CD14-positive monocyte (primary cell): Measurements from ENCODE around the gene LRP1B. TPM values are rescaled to one million over a fixed set of nuclear protein-coding genes. Genes with fewer than 3 reads are reported as not detected.

Experiments used
- DNase-seq, 3 donors: peaks; one replicate each; pipeline ENCODE4 v3.0.0-alpha.2; 2011 to 2022
- H2AFZ ChIP-seq: 2 replicates; pipeline ENCODE4 v1.6.0; 2012; ENCODE audit warnings: mild to moderate bottlenecking, low read depth, low read length, inconsistent platforms; ENCODE audit not compliant: insufficient read depth, poor library complexity, severe bottlenecking
- H3K27ac ChIP-seq, 2 donors: 1 replicate in 1 of 2; 2 replicates in 1 of 2; pipeline ENCODE4 v1.5.1; 2012 to 2013; ENCODE audit warnings: low read length in 2 of 2, control low read depth in 1 of 2, inconsistent platforms in 1 of 2, low read depth in 1 of 2, mild to moderate bottlenecking in 1 of 2
- H3K27me3 ChIP-seq, 2 donors: one replicate each; pipeline versions ENCODE4 v1.6.0 to v1.6.1; 2011 to 2013; ENCODE audit warnings: low read length in 2 of 2; ENCODE audit not compliant: control insufficient read depth in 2 of 2, insufficient read depth in 2 of 2
- H3K36me3 ChIP-seq, 2 donors: replicated peaks in 1 of 2; 1 replicate in 1 of 2; 2 replicates in 1 of 2; pipeline versions ENCODE4 v1.5.1 to v1.6.1; 2012 to 2013; ENCODE audit warnings: low read length in 2 of 2, control low read depth in 1 of 2, inconsistent platforms in 1 of 2, mild to moderate bottlenecking in 1 of 2; ENCODE audit not compliant: insufficient read depth in 2 of 2, control insufficient read depth in 1 of 2
- H3K4me1 ChIP-seq, 2 donors: 1 replicate in 1 of 2; 2 replicates in 1 of 2; pipeline versions ENCODE4 v1.5.1 to v1.6.1; 2012 to 2013; ENCODE audit warnings: low read length in 2 of 2, control low read depth in 1 of 2, inconsistent platforms in 1 of 2, mild to moderate bottlenecking in 1 of 2, moderate library complexity in 1 of 2; ENCODE audit not compliant: insufficient read depth in 2 of 2, control insufficient read depth in 1 of 2
- H3K4me2 ChIP-seq: replicated peaks from 2 replicates; pipeline ENCODE3; 2012; ENCODE audit warnings: low read length, moderate library complexity, mild to moderate bottlenecking; ENCODE audit not compliant: poor library complexity, severe bottlenecking; ENCODE audit errors: extremely low read depth
- H3K4me3 ChIP-seq, 3 experiments: fragments of 200-600 bp in 1 of 3; sonication (generic) in 1 of 3; replicated peaks in 1 of 3; 1 replicate in 2 of 3; 2 replicates in 1 of 3; pipeline ENCODE4 v1.5.1; 2011 to 2013; ENCODE audit warnings: low read length in 3 of 3, mild to moderate bottlenecking in 3 of 3, control low read depth in 2 of 3, low read depth in 2 of 3, inconsistent platforms in 1 of 3, moderate library complexity in 1 of 3
- H3K79me2 ChIP-seq: 2 replicates; pipeline ENCODE4 v1.6.0; 2012; ENCODE audit warnings: mild to moderate bottlenecking, control low read depth, inconsistent platforms, low read length, moderate library complexity; ENCODE audit not compliant: insufficient read depth
- H3K9ac ChIP-seq: 2 replicates; pipeline ENCODE4 v1.6.0; 2017; ENCODE audit warnings: low read length, mild to moderate bottlenecking; ENCODE audit not compliant: insufficient read depth, poor library complexity, severe bottlenecking
- H3K9me3 ChIP-seq, 2 donors: replicated peaks in 1 of 2; 1 replicate in 1 of 2; 2 replicates in 1 of 2; pipeline versions ENCODE4 v1.5.1 to v1.6.1; 2012 to 2013; ENCODE audit warnings: low read length in 2 of 2, control low read depth in 1 of 2; ENCODE audit not compliant: control insufficient read depth in 1 of 2, insufficient read depth in 1 of 2
- H4K20me1 ChIP-seq: 2 replicates; pipeline ENCODE4 v1.6.0; 2012; ENCODE audit warnings: mild to moderate bottlenecking, low read length, control low read depth, moderate library complexity; ENCODE audit not compliant: insufficient read depth
- H3K27ac Mint-ChIP-seq, 7 donors: one replicate each; pipeline ENCODE4 v1.8.0; 2020; ENCODE audit warnings: mild to moderate bottlenecking in 7 of 7, mixed read lengths in 7 of 7, moderate library complexity in 6 of 7, inconsistent platforms in 2 of 7
- H3K27me3 Mint-ChIP-seq, 3 donors: one replicate each; pipeline ENCODE4 v1.8.0; 2021 to 2022; ENCODE audit warnings: low read depth in 3 of 3, mild to moderate bottlenecking in 3 of 3, mixed read lengths in 3 of 3, moderate library complexity in 3 of 3, inconsistent platforms in 1 of 3
- H3K36me3 Mint-ChIP-seq, 2 donors: one replicate each; pipeline ENCODE4 v1.8.0; 2020; ENCODE audit warnings: mixed read lengths in 2 of 2, inconsistent platforms in 1 of 2, mild to moderate bottlenecking in 1 of 2
- H3K4me1 Mint-ChIP-seq: one replicate; pipeline ENCODE4 v1.8.0; 2020; ENCODE audit warnings: mild to moderate bottlenecking, mixed read lengths
- H3K4me3 Mint-ChIP-seq, 2 donors: one replicate each; pipeline ENCODE4 v1.8.0; 2020; ENCODE audit warnings: mild to moderate bottlenecking in 2 of 2, mixed read lengths in 2 of 2, moderate library complexity in 1 of 2
- H3K9me3 Mint-ChIP-seq, 7 donors: one replicate each; pipeline ENCODE4 v1.8.0; 2020 to 2022; ENCODE audit warnings: mixed read lengths in 7 of 7, mild to moderate bottlenecking in 6 of 7, moderate library complexity in 6 of 7, inconsistent platforms in 2 of 7
- WGBS: methylation state at CpG from one replicate; pipeline ENCODE4 v1.1.5; 2013; ENCODE audit warnings: missing lambda C conversion rate; ENCODE audit not compliant: insufficient coverage; 5-methylcytosine and 5-hydroxymethylcytosine counted together
- intact Hi-C, 2 donors: fragments of 100-400 bp; cut with micrococcal nuclease; formaldehyde crosslinking; loops; one replicate each; pipeline versions ENCODE4 v1.15.0 to v1.15.1; 2023
- polyA plus RNA-seq, 3 donors: library from polyadenylated mRNA; depleted of rRNA in 1 of 3; unstranded in 2 of 3; stranded (reverse) in 1 of 3; fragments of 300-500 nt in 2 of 3; fragments of >200 nt in 1 of 3; fragmentation: Illumina TruSeq in 2 of 3; gene quantifications; 1 replicate in 2 of 3; 2 replicates in 1 of 3; pipeline ENCODE4 v1.2.3, GENCODE V29; 2012 to 2021
- TF ChIP-seq, protein P1 (sequence below): fragments of 200-600 bp; IDR thresholded peaks from one replicate; pipeline ENCODE4 v1.8.0; 2022; ENCODE audit warnings: antibody characterized with exemption, mild to moderate bottlenecking

The LRP1B gene
- polyA plus RNA-seq, 3 donors = not detected

DNA sequence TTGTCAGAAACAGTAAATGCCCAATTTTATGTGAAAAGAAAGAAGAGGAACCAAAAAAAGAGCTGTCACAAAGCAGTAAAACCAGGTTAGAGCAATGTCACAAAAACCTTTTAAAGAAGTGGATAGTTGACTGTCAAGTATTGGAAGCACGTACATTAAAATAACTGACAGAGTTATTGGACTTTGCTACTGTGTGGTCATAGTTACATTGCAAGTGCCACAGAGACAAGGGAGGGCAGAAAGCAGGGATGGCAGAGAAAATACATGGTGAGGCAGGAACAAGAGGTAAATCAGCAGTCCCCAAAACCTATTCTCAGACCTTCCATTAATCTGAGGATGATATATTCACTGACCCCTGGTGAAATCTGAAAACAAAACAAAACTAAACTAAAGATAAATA, 116.3 kb downstream of the LRP1B start:
- Mint-ChIP-seq H3K9me3 (peaks cover 0 to 10% (median 3%) of the 10 kb centered on the region in 7 donors), H3K27me3 (no peaks in the 10 kb centered on the region), H3K27ac (no peak overlapping the region), H3K36me3 (no peaks in the 10 kb centered on the region), H3K4me3 (no peak overlapping the region), H3K4me1 (no peaks in the 10 kb centered on the region)
- no peak overlapping the region for H2AFZ ChIP-seq
- H3K9me3 ChIP-seq = no peaks in the 10 kb centered on the region
- intact Hi-C loops = no loop called here
- H3K4me1 ChIP-seq = no peaks in the 10 kb centered on the region
- no peak overlapping the region for H3K4me3 ChIP-seq
- H3K27me3 ChIP-seq = no peaks in the 10 kb centered on the region
- H3K79me2 ChIP-seq = no peaks in the 10 kb centered on the region
- no CpG with 5 or more reads among the region's 1 CpG for WGBS
- TF ChIP-seq, protein P1, sequence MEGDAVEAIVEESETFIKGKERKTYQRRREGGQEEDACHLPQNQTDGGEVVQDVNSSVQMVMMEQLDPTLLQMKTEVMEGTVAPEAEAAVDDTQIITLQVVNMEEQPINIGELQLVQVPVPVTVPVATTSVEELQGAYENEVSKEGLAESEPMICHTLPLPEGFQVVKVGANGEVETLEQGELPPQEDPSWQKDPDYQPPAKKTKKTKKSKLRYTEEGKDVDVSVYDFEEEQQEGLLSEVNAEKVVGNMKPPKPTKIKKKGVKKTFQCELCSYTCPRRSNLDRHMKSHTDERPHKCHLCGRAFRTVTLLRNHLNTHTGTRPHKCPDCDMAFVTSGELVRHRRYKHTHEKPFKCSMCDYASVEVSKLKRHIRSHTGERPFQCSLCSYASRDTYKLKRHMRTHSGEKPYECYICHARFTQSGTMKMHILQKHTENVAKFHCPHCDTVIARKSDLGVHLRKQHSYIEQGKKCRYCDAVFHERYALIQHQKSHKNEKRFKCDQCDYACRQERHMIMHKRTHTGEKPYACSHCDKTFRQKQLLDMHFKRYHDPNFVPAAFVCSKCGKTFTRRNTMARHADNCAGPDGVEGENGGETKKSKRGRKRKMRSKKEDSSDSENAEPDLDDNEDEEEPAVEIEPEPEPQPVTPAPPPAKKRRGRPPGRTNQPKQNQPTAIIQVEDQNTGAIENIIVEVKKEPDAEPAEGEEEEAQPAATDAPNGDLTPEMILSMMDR = no peak
- H3K27ac ChIP-seq = no peak overlapping the region
- no peak for DNase-seq
- no peaks in the 10 kb centered on the region for H3K36me3 ChIP-seq
- H3K9ac ChIP-seq = no peak overlapping the region
- no peaks in the 10 kb centered on the region for H4K20me1 ChIP-seq
- no peak overlapping the region for H3K4me2 ChIP-seq

DNA sequence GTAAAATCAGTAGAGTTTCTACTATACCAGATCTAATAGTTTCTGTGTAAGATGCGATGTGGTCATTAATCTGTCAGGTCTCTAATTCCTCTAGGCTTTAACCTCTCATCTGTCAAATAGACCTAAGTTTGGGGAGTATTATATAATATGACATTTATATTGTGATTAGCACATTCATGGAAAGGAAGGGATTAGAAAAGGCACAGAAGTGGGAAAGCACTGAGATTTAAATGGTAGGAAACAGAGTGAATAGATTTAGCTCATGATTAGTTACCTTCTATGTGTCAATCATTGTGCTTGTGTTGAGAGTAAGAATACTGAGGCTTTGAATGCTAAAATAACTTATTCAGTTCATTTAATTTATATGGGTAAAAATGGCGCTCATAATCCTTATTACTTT, 118.0 kb downstream of the LRP1B start:
- H3K27me3 Mint-ChIP-seq = peaks cover 0 to 2% (median 0%) of the 10 kb centered on the region in 3 donors
- no peak overlapping the region for H3K4me3 Mint-ChIP-seq
- Histone ChIP-seq H3K27ac (no peak overlapping the region), H3K4me1 (no peaks in the 10 kb centered on the region), H3K27me3 (no peaks in the 10 kb centered on the region), H3K36me3 (no peaks in the 10 kb centered on the region), H2AFZ (no peak overlapping the region), H3K9me3 (no peaks in the 10 kb centered on the region), H4K20me1 (no peaks in the 10 kb centered on the region), H3K4me3 (no peak overlapping the region), H3K79me2 (no peaks in the 10 kb centered on the region), H3K4me2 (no peak overlapping the region), H3K9ac (no peak overlapping the region)
- WGBS = no CpG with 5 or more reads among the region's 2 CpGs
- intact Hi-C loops = no loop called here
- peaks cover 0 to 14% (median 3%) of the 10 kb centered on the region in 7 donors for H3K9me3 Mint-ChIP-seq
- no peaks in the 10 kb centered on the region for H3K4me1 Mint-ChIP-seq
- no peaks in the 10 kb centered on the region for H3K36me3 Mint-ChIP-seq
- H3K27ac Mint-ChIP-seq = no peak overlapping the region
- DNase-seq = no peak
- TF ChIP-seq, protein P1 = no peak
